Putamen (tissue), 1 donor: ENCODE results near the gene ATL1.
A peak's percentile ranks its signal among the peaks of the same experiment; 100 is the strongest.
"Not testable (repeated sequence)": the region's sequence is repeated elsewhere in the genome, so short reads cannot be mapped to it uniquely, and the experiment has no call there.

Experiments used
- DNase-seq: peaks from one replicate; pipeline ENCODE4 v3.0.0-alpha.2; 2016; ENCODE audit warnings: low spot score

The ATL1 gene

DNA sequence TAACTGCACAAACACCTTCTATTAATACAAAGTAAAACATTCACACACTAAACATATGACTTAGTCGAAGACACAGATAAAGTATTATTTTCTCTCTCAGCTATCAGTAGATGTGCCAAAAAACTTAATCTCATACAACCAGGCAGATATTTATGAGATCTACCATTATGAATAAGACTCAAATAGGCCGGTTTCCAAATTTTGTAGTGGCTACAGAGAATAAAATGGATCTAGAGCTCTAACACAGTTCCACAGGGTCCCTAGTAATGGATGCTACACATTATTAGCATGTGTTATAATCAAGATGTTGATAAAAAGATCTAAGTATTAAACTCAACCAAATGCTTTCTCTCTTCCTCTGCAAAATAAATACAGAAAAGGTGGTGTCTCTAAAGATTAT, 97.8 kb downstream of the ATL1 start:
- no peak for DNase-seq

DNA sequence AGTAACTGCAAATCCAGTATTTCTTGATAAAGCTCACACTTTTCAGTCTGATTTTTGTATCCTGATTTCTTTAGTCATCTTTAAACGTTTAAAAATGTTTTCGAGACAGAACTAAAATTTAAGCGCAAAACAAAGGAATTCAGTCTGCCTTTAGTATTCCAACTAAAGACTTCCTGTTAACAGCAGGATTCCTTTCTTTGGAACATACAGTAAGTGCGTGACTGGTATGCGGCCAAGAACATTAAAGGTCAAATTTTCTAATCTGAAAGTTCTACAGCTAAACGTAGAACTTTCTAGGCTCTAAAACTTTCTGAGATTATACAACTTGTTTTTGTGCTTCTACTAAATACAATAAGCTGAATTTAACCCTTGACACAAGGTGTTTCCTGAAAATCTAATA, 98.3 kb downstream of the ATL1 start:
- no peak for DNase-seq

- DNase-seq, result no peak
These were observed 99.5 kb downstream of the ATL1 start for GRCh38 chr14:50659327-50659974.

- not testable (repeated sequence) for DNase-seq
These were observed 104.6 kb downstream of the ATL1 start for GRCh38 chr14:50664579-50664978.

- DNase-seq, result not testable (repeated sequence)
These were observed 105.4 kb downstream of the ATL1 start for GRCh38 chr14:50665300-50665699.

DNA sequence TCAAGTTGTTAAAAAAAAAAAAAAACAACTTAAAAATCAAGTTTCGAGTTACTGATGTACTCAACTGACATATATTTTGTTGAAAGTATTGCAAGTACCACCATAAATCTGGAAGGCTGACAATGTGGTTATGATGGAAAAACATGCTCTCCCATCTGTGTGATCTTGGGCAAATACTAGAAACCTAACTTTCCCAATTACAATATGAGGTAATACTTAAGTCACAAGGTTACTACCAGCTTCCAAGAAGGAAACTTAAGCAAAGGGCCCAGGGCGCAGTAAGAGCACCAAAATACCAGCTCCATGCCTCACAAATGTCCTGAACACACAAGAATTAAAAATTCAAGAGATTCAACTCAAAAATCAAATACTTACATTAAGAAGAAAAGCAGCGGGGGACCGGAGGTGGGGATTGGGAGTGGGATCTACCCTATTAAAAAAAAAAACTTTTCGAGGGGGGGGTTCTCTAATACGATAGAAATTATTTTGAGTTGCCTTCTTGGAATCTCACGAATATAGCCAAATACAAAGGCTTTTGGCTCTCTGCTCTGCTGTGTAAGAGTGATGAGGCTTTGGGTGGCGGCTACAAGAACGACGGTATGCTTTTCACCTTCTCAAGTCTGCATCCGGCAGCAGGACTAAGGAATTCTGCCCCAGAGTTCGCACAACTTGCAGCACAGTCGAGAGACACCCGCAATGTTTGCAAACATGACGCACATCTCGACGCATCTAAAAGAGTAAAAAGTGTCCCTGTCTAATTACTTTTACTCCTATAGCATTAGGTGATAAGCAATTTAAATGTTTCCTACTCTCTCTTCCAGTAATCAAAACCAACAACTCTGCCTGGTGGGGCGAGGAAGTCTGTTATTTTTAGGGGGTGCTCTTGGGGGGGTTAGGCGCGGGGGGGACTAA, 107.1 kb downstream of the ATL1 start:
- peak; percentile 34 for DNase-seq

DNA sequence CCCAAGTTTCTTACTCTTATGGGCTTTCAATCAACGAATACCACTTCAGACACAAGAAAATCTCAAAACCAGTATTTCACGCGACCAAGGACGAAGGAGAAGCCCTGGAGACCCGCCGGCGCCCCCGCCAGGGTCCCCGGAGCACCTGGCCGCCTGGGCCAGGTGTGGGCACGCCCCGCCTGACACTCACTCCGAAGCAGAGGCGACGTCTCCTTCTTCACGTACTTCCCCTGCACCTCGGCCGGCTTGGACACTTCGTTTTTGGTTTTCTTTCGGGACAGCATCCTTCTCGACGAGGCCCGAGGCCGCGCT, 107.7 kb downstream of the ATL1 start:
- no peak for DNase-seq

- peak; percentile 80 for DNase-seq
These were observed 108.3 kb downstream of the ATL1 start, which contains the start of gene SAV1 for GRCh38 chr14:50667996-50668825. SAV1 (minus strand) TSS chr14:50668306; CDS start chr14:50667967, 339 bp downstream.

DNA sequence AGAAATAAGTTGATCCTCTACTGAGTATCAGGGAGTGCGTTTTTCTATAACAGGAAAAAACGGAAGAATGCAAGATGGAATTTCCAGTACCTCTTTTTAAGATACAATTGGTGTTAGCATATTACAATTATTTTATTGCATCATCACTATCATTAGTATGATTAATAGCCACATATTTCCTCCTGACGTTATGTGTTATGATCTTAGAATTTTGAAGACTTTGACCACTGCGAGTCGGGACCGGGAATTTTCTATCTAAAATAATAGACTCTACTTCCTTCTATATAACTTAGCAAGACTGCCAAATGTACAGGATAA, 108.8 kb downstream of the ATL1 start:
- no peak for DNase-seq

- no peak for DNase-seq
These were observed 109.6 kb downstream of the ATL1 start for GRCh38 chr14:50669441-50669986.

GRCh38 chr14:50670196-50670865, 110.4 kb downstream of the ATL1 start:
- no peak for DNase-seq

GRCh38 chr14:50670866-50671256, 110.9 kb downstream of the ATL1 start:
- DNase-seq, result no peak

GRCh38 chr14:50675597-50675996, 115.7 kb downstream of the ATL1 start:
- DNase-seq, result no peak

DNA sequence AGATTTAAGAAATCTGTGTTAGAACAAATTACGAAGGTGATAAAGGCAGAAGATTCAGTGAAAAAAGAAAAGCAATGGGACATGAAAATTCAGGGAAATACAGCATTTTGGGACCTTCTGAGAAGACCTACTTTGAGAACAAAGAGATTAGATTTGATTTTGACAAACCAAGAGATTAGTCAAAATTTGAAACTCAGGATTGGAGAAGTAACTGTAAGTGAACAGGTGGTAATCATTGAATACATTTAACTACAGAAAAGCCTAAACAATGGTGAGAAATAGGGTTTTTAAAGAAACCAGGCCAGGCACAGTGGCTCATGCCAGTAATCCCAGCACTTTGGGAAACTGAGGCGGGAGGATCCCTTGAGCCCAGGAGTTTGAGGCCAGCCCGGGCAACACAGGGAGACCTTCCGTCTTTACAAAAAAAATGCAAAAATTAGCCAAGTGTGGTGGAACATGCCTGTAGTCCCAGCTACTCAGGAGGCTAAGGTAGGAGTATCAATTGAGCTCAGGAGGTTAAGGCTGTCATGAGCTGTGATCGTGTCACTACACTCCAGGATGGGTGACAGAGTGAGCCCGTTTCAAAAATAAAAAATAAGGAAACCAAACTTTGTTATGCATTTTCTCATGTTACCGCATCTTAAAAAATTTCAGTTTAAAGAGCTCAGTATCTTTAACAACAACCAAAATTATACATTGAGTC, 117.0 kb downstream of the ATL1 start:
- no peak for DNase-seq

DNA sequence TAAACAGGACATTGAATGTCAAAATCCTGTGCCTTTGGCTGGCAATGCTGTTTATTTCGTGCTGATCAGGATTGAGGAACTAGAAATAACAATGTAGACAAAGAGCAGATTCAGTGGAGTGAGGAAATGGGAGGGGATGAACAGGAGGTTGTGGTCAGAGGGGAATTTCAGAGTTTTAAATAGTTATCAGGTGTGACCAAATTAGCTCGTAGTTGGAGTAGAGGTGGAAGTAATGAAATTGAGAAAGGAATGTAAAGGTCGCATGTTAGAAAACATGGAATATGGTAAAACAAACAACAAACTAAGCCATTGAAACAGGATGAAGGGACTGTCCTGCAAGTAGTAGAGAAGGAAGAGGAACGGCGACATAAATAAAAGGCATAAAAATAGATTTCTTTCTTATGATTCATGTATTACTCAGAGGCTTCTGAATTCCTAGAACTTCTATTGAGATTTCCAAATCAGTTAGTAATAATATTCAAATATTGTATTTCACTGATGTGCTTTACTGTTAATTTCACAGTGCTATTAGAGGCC, 117.7 kb downstream of the ATL1 start:
- no peak for DNase-seq

DNA sequence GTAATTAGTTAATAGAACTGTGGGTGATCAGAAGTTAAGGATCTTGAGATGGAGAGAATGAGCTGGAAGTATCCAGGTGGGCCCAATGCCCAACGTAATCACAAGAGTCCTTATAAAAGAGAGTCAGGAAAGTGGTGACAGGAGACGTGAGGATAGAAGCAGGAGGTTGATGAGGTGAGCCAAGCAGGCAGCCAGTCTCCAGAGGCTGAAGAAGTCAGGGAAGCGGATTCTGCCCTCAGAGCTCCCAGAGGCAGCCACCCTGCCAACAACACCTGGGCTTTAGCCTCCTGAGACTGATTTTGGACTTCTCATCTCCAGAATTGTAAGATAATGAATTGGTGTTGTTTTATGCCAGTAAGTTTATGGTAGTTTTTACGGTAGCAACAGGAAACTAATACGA, 118.2 kb downstream of the ATL1 start:
- no peak for DNase-seq

DNA sequence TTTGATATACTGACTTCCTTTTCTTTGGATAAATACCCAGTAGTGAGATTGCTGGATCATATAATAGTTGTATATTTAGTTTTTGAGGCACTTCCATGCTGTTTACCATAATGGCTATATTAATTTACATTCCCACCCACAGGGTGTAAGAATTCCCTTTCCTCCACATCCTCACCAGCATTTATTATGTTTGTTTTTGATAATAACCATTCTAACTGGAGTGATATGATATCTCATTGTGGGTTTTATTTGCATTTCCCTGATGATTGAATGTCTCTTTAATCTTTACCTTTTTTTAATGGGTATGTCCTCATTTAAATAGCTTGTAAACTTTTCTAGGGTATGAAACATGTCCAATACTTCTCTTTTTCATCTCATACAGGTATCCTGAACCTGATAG, 119.7 kb downstream of the ATL1 start:
- no peak for DNase-seq
